Medulla oblongata (tissue), 1 donor: ENCODE data around the gene CPSF4L.

ENCODE experiments used
- DNase-seq: peaks from one replicate; pipeline ENCODE4 v3.0.0-alpha.2; 2015; ENCODE audit errors: extremely low spot score

Gene CPSF4L

DNA sequence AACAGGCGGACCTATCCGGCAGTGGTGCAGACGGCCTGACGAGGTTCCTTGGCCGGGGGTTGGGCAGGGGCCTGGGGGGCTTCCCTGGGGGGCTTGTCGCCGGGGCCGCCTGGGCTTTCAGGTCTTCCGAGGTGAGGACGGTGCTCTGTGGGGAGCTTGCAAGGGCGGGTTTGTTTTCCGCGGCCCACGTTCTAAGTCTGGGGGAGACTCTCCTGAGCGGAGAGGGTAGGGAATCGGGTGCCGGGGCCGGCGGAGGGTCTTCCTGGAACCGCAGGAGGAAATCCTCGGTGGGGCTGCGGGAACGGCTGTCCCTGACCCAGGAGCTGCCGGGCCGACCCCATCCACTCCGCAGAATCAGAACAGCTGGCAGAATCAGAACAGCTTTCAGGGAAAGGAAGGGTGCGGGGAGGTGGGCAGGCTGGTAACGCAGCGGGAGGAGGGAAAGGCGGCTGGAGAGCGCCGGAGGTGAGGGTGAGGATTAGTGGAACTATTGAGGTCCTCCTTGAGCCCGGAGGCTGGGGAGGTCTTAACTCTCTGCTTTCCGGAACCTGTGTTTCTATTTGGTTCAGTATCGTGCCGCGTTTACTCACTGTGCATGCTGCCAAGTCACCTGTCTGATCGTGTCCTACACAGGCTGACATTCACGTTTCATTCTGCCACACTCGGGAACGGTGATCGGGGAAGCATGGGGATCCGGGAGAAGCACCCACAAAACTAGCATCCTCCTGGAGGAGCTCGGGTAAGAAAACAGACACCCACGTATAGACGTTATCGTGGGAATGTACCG is 28.9 kb downstream of the CPSF4L start:
- no peak for DNase-seq

DNA sequence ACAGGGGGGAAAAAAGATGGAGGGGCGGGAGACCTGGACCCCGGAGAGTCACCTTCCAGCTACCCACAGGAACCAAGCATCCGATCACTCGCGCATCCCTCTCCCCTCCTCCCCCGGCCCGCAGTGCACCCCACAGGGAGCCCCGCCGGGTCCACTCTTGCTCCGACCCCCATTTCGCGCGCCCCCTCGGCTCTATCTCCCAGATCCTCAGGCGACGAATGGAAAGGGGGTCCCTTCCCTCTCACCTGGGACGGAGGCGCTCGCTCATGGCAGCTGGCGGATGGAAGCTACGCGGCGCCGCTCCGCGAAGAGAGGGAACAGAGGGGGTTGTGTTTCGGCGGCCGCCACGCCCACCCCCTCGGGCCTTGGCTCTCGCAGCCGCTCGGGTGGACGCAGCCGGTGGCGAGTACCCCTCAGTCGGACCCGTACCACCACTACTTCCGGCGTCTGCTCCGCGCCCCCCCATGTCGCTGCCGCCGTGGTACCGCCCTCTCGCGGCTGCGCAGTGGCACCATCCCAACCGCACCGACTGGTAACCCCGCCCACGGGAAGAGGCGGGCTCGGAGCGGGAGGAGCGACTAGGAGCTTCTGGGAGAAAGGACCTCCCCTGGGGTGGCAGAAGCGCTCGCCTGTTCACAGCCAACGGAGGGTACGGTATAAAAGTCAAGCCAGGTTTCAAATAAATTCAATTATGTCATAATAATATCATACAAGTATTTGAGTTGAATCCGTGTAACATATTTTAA is 29.7 kb downstream of the CPSF4L start:
- peak; percentile 98 for DNase-seq

DNA sequence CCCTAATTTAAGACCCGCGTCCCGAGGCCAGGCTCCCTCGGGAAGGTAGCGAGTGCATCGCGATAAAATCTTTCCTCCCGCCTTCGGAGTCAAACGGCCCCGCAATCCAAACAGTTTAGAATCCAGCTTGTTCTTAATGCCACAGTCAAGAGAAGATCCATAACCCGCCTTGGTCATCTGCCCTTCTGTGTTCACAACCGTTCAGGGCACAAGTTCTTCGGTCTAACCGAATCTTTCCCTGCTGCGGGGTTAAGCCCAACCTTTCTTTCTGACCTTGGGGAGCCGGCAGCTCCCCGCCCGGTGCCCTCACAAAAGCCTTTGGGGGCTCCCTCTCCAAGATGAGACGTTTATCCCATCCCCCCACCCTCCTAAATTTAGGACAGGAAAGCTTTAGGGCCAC is 30.3 kb downstream of the CPSF4L start:
- peak; percentile 37 for DNase-seq

DNA sequence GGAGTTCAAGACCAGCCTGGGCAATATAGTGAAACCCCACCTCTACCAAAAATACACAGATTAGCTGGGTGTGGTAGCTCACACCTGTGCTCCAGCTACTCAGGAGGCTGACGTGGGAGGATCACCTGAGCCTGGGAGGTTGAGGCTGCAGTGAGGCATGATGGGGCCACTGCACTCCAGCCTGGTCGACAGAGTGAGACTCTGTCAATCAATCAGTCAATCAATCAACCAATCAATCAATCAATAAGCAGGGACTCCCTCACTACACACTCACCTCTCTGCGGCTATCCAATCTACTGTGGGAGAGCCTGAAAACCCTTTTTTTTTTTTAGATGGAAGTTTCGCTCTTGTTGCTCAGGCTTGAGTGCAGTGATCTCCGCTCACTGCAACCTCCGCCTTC is 31.6 kb downstream of the CPSF4L start:
- DNase-seq, result no peak

DNA sequence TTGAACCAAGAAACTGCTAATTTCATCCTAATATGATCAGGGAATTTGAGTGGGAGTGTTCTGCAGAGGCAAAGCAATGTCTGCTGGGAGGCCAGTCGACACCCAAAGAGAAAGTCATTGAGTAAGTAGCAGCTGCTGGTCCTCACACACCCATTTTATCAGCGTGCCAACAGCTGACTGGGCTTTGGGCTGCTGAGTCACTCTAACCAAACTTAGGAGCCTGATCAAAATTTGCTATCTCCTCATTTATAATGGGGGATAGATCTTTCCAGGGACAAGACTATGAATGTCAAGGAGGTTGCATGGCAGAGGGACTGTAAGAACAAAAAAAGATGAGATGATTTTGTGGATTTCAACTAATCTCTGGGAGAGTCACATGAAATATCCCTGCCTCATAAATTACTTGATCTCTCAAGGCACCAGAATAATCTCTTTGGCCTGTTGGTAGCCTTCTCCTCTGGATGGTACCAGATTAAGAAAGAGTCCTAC is 32.9 kb downstream of the CPSF4L start:
- DNase-seq, result peak; percentile 59

DNA sequence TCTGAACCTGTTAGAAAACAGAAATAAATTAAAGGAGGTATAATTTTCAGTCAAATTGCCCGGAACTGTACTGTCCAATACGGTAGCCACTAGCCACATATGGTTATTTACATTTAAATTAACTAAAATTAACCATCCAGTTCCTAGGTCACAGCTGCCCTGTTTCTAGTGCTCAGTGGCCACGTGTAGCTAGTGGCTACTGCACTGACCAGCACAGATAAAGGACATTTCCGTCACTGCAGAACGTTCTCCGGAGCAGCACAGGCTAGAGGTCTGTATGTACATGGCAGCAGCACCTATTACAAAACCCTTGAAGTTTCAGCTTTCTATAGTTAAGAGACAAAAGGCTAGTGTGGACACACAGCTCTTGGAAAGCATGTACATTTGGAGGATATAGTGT is 33.7 kb downstream of the CPSF4L start:
- DNase-seq, result no peak

DNA sequence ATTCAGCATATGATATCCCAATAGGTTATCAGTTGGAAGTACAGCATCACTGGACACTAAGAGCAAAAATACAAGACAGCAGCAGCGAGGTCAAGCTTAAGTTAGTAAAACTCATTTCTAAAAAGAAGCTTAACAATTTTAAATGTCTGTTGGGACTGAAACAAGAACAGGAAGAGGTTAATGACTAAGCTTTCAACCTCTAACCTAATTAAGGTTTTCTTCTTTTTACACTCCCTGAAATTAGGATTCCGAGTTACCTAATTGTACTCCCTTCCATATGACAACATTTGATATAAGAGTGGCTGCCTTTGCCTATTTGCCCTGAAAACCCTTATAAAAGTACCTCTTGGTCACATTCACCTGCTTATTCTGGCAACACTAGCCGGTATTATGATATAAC is 34.3 kb downstream of the CPSF4L start:
- no peak for DNase-seq

DNA sequence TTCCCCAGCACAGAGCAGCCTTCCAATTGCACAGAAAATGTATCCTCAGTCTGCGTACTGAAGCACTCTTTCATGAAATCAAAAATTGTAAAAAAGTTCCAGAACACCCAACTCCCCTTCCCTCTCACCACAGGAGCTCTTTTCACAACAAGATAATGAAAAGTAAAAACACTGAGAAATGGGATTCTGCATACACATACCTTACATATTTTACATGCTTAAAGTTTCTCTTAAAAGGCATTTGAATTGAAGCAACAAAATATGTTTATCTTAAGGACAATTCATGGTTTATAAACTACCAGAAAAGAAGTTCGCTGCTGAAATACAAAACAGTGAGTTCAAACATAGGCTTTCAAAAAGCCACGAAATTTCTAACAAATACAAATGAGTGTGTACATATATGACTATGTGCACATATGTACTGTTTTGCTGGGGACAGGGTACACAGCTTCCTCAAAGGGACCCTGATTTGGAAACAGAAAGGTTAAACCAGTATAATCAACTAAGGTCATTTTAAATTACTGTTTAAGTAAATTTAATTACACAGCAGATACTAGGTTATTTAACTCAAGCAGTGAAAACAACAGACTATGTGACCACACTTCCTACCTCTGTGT is 35.0 kb downstream of the CPSF4L start:
- no peak for DNase-seq

DNA sequence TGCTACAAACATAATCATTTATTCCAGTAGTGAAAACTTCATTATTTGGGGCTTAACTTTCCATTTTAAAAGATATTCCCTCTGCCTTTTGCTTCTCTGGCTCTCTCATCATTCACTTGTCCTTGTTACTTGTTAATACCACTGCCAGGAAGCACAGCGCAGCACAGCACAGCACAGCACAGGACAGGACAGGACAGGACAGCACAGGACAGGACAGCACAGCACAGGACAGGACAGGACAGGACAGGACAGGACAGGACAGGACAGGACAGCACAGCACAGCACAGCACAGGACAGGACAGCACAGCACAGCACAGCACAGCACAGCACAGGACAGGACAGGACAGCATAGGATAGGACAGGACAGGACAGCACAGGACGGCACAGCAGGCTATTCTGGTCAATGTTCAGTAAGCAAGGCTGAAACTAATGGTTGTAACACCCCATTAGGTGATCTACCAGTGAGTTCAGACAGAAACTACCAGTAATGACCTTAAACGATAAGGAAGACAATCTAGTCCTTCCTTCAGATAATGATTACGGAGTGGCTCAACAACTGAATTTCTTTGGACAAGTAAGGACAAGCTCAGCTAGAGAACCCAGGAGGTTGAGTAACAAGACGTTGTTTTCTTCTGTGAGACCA is 36.9 kb downstream of the CPSF4L start:
- DNase-seq, result no peak

DNA sequence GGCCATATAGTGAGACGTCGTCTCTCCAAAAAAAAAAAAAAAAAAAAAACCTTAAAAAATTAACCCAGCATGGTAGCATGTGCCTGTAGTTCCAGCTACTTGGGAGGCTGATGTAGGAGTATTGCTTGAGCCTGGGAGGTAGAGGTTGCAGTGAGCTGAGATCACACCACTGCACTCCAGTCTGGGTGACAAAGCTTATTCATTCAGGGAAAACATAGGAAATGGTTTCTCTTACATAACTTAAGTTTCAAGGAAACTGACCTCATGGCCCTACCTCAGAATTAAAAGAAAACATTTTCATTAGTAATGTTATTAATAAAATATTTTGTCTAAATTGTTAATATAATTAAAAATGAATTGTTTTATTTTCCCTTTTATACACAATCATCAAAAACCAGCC is 37.4 kb downstream of the CPSF4L start:
- no peak for DNase-seq

DNA sequence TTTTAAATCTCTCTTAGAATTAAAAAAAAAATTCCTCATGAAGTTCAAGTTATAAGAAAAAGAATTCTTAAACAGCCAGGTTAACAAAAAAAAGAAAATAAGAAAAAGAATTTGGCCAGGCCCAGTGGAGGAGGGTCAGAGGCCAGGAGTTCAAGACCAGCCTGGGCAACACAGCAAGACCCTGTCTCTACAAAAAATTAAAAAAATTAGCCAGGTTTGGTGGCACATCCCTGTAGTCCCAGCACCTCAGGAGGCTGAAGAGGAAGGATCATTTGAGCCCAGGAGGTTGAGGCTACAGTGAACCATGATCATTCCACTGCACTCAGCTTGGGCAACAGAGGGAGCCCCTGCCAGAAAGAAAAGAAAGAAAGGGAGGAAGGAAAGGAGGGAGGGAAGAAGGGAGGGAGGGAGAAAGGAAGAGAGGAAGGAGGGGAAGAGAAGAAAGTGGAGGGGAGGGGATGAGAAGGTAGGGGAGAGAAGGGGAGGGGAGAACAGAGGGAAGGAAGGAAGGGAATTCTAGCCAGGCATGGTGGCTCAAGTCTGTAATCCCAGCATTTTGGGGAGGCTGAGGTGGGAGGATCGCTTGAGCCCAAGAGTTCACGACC is 38.0 kb downstream of the CPSF4L start:
- DNase-seq, result no peak

DNA sequence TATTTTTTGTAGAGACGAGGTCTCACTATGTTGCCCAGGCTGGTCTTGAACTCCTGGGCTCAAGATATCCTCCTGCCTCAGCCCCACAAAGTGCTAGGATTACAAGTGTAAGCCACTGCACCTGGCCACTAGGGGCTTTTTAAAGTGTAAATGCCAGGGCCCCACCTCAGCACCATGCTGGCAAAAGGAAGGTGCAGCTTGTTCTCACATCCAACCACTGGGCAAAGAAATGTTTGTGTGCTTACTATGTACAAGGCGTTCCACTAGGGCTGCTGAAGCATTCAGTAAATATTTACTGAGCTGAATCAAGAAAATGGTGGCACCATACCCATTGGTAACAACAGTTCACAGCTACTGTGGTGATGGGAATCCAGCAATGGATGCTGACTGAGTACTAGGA is 46.2 kb downstream of the CPSF4L start:
- DNase-seq, result no peak

DNA sequence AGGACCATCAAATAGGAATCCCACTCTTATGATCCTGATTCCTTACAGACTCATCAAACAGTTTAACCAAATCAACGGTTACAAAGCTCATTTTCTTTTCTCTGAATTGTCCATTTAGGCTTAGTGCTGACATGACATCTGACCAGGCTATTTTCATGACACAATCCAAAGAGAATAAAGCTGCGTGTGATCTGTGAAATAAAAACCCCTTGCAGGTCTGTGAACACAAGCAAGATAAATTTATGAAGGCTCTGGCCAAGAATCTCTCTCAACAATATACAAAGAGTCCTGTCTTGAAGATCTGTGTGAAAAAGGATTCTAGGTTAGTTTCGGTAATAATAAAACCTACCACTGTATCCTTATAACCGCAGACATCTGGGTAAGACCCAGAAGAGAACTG is 46.8 kb downstream of the CPSF4L start:
- DNase-seq, result peak; percentile 39

DNA sequence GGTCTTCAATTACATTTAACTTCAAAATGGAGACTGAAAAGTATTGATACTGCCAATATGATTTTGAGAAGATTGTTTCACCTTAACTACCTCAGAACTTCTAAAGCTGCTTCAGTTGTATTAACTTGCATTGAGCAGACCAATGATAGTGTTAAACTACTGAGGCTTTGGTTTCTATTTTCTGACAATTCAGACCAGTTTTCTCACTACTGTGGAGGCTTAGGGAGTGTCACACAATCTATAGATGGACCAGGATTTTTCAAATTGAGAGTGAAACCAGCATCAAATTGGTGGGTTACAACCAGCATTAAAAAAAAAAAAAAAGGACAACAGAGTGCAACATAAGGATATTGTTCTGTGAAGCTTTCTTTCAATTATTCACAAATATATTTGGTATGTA is 47.7 kb downstream of the CPSF4L start:
- DNase-seq, result no peak

DNA sequence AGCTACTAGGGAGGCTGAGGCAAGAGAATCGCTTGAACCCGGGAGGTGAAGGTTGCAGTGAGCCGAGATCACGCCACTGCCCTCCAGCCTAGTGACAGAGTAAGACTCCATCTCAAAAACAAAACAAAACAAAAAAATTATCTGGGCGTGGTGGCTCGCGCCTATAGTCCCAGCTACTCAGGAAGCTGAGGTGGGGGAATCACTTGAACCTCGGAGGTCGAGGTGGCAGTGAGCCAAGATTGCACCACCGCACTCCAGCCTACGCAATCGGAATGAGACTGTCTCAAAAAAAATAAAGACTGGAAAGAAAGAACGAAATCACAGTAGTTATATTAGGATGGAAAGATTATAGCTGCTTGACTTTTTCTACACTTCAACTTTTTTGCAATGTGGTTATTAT is 49.9 kb downstream of the CPSF4L start:
- DNase-seq, result no peak

DNA sequence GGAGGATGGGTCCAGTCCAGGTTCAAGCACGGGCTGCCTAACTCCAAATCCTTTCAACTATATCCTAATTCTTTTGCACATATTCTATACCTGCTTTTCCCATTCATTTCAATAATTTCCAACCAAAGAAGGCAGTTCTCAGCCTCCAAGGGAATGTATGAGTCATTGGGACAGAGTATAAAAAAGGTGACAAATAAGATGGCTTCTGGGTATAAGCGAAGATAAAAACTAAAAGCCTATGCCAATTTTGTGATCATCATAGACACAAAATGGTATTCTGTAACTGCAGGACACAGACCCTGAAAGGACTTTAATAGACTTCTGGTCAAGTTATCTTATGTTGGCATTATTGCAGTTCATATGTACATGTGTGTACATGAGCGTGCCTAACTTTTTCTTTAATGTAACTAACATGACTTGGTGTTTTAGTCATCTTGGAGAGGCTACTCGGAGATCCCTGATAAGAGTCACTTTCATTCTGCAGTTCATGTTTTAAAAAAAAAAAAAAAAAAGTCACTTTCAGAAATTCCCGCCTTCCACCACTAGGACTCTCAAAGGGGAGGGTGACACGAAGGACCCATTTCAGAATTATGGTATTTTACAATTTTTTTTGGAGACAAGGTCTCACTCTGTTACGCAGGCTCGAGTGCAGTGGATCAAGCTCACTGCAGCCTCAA is 51.5 kb downstream of the CPSF4L start:
- DNase-seq, result no peak

DNA sequence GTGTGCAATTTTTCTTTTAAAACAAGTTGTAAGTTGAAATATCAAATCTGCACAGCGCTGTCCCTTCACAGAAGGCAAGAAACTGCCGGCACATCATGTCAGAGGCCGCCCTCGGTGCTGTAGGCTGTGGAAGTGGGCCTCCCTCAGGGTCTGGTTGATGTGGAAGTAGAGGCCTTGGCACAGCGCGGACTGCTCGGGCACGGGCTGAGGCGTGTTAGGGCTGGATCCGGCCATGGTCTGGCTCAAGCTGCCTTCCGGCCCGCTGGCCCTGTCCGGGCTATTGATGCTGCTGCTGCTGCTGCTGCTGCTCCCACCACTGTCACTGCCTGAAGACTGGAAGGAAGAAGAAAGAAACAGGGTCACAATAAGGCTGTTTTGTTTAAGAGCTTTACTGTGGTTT is 52.2 kb downstream of the CPSF4L start:
- no peak for DNase-seq

DNA sequence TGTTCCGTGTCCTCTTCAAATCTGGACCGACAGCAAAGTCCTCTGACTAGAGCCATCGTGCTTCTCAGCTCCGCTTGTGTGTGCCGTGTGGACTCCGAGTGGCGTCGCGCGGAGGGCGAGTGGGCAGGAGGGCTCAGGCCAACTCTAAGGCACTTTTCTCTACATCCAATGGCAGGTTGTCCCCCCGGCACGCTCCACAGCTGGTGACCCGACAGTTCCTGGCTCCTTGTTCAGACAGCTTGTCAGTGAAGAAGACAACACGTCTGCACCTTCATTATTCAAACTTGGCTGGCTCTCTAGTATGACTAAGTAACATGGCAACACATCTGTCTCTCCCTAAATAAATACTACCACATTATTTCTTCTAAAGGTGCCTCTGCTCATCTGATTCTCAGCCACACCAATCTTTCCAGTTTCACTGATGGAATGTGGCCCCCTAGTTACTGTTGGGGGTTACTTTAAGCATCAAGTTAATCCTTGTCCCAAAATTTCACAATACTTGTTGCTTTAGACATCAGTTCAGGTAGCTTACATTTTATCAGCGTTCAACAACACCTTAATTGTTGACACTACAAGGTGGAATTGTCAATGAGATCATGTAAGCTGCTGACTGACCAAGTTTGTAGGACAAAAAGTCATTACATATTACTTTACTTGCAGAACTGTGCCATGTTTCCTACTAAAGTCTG is 53.4 kb downstream of the CPSF4L start:
- DNase-seq, result no peak

DNA sequence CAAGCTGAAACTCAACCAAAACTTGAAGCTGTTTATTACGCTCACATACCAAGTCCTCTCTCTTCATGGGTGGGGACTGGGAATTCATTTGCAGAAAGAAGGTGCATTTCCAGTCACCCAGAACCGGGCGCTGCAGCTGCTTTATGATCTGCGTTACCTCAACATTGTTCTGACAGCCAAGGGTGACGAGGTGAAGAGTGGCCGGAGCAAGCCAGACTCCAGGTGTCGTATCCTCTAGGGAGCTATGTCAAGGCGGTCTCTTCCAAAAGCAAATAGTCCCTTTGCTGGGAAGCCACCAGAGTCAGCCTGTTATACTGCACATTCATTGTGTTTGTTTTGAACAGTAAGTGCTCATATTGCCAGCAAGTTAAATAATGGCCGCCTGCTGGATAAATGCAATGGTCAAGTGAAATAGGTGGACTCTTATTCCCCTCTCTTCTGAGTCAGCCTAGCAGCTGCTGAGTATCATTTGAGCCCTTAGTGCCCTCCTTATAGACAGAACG is 56.2 kb downstream of the CPSF4L start:
- DNase-seq, result no peak

DNA sequence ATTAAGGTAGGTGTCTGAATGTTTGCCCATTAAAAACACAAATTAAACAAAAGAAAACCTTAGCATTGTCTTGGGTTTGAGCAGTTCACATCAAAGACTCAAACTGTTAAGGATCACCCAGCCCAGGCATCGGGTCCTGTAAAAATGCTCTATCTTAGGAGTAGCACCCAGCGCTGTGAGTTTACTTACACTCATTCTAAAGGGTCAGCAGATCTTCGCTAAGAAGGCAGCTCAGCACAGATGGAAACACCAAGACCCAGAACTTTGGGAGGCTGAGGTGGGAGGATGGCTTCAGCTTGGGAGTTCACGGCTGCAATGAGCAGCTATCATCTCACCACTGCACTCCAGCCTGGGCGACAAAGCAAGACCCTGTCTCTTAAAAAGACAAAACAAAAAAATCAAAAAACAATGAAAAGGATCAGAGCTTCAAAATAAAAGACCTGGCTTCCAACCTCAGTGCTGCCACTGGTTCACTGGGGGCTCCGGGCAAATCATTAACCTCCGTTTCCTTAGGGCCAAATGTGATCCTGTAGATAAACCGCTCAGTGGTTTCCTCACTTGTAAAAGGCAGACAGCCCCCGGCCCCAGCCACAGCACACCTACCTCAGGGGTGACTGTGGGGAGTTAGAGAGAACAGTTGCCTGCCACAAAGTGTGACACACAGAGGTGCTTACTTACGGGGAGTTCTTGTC is 57.7 kb downstream of the CPSF4L start:
- DNase-seq, result no peak
